Measurements from ENCODE around the gene KRTAP2-3. TPM values are rescaled to one million over a fixed set of nuclear protein-coding genes. Genes with fewer than 3 reads are reported as not detected.
A peak's percentile ranks its signal among the peaks of the same experiment; 100 is the strongest.

KRTAP2-3 gene
- total and polyA plus RNA-seq, 2 of the 4 experiments (the other 2 are of a cell fraction), result 1.4 to 35.2 TPM

DNA sequence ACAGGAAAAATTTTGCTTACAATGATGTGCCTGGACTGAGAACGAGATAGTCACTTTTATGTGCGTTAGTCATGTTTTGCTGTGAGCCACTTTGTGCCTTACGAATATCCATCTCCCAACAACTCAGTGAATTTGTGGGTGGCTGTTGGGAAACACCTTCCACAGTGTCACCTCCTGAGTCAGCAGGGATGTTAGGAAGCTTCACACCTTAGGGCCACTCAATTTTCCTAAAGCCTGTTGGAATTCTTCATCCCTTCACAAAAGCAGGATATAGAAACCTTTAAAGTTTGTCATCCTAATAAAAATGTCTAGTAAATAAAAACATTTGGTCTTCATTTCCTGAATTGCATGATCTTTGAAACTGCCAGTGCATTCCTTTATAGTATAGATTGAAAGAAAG, 46.7 kb downstream of the KRTAP2-3 start:
- TF ChIP-seq MAFK (IDR thresholded peaks at IDR 0.05; ENCODE audit: low read depth, low read length) (no peak), RAD21 (IDR thresholded peaks at IDR 0.05; ENCODE audit: low read length) (no peak), MAZ (IDR thresholded peaks at IDR 0.05; ENCODE audit: borderline replicate concordance, low read depth, low read length) (no peak), CHD1 (IDR thresholded peaks at IDR 0.05; ENCODE audit: low read depth, low read length) (no peak)
- no CpG with 5 or more reads among the region's 3 CpGs for WGBS, 2 experiments (ENCODE audit: extremely low coverage in 2 of 2, insufficient read length in 1 of 2)

More for the DNA sequence above, 46.7 kb downstream of the KRTAP2-3 start:
- Histone ChIP-seq H4K20me1 (ENCODE audit: insufficient read depth, low read length) (no peaks in the 10 kb centered on the region), H3K18ac (ENCODE audit: low read depth, low read length) (no peak overlapping the region), H4K8ac (ENCODE audit: low read depth in 2 of 2, low read length in 2 of 2) (peak overlapping the region in 1 of 2 experiments; percentile 34; a peak in 2 of 4 replicates), H3K9me1 (ENCODE audit: insufficient read depth, low read length) (no peaks in the 10 kb centered on the region; the same call in 1 of the 2 replicates), H2AK9ac (replicated peaks; ENCODE audit: low read depth, low read length, poor library complexity) (no peak overlapping the region), H3K4me2 (ENCODE audit: low read depth, low read length) (no peak overlapping the region), H2AK5ac (ENCODE audit: low read depth, low read length) (no peak overlapping the region), H3K4ac (ENCODE audit: low read depth, low read length) (no peak overlapping the region), H3K9me3 (ENCODE audit: control insufficient read depth, insufficient read depth, low read length) (no peaks in the 10 kb centered on the region), H2BK5ac (ENCODE audit: low read depth, low read length, poor library complexity, severe bottlenecking) (no peak overlapping the region), H3K27ac (ENCODE audit: insufficient read depth, low read length) (no peak overlapping the region), H3K4me3 (ENCODE audit: insufficient read depth, low read depth, low read length) (no peak overlapping the region), H3K27me3 (ENCODE audit: control insufficient read depth, insufficient read depth, low read length) (no peaks in the 10 kb centered on the region; the same call in 1 of the 2 replicates), H4K91ac (ENCODE audit: insufficient read depth, low read depth, low read length) (no peak overlapping the region), H4K5ac (ENCODE audit: low read depth, low read length) (no peak overlapping the region), H3K14ac (replicated peaks; ENCODE audit: low read depth, low read length) (no peak overlapping the region), H2BK120ac (ENCODE audit: low read depth, low read length) (peak overlapping the region; percentile 18; the same call in 1 of the 2 replicates), H3K4me1 (ENCODE audit: control insufficient read depth, insufficient read depth, low read length) (peaks cover 1% of the 10 kb centered on the region; the same call in 1 of the 2 replicates), H3K56ac (ENCODE audit: extremely low read depth, insufficient read depth, low read length) (no peak overlapping the region), H3K23ac (ENCODE audit: low read depth, low read length) (no peak overlapping the region), H2BK20ac (ENCODE audit: low read depth, low read length) (no peak overlapping the region), H3K9ac (ENCODE audit: low read depth, low read length) (no peak overlapping the region), H2AFZ (replicated peaks; ENCODE audit: low read length, poor library complexity) (no peak overlapping the region), H3K36me3 (ENCODE audit: control insufficient read depth, insufficient read depth, low read length) (no peaks in the 10 kb centered on the region), H2BK15ac (ENCODE audit: low read depth, low read length) (0 out of 3 replicates have a peak overlapping the region, but pooled peaks have one; percentile 40), H3K79me1 (ENCODE audit: low read depth in 1 of 2, low read length in 2 of 2) (no peaks in the 10 kb centered on the region)
- ChIA-PET CTCF (no interaction called here), POLR2A (ENCODE audit: unreplicated experiment) (no interaction called here)
- in situ Hi-C loops (cut with MboI; ENCODE audit: low sequenced_read_pairs) (no loop called here), intact Hi-C loops (cut with micrococcal nuclease) (no loop called here), dilution Hi-C loops (cut with HindIII; ENCODE audit: low sequenced_read_pairs, unreplicated experiment) (no loop called here)
- ATAC-seq (ENCODE audit: low read depth) (no peak), DNase-seq (no peak)
- no TSS peak for BruUV-seq (replicated peaks)
